Retina (tissue), 1 donor: ENCODE results near the gene VWA5B2.
A peak's percentile ranks its signal among the peaks of the same experiment; 100 is the strongest.
"Not testable (repeated sequence)": the region's sequence is repeated elsewhere in the genome, so short reads cannot be mapped to it uniquely, and the experiment has no call there.

Experiments used
- DNase-seq: peaks from one replicate; pipeline ENCODE4 v3.0.0-alpha.2; 2016

The VWA5B2 gene

GRCh38 chr3:184248454-184249411 is 19.3 kb downstream of the VWA5B2 start, which contains the start of gene ALG3:
Gene ALG3, minus strand, starts transcription at chr3:184248962. Its CDS starts 22 bp downstream, at chr3:184248940.
- DNase-seq = peak; percentile 91

- DNase-seq = peak; percentile 93
These were observed 20.2 kb downstream of the VWA5B2 start, which contains the start of gene EEF1AKMT4 for GRCh38 chr3:184249412-184250166. Gene EEF1AKMT4, plus strand, starts transcription at chr3:184249672. Its CDS starts 23 bp downstream, at chr3:184249695.

GRCh38 chr3:184250167-184250828 is 20.9 kb downstream of the VWA5B2 start:
- peak; percentile 83 for DNase-seq

- no peak for DNase-seq
These were observed 26.1 kb downstream of the VWA5B2 start for GRCh38 chr3:184255291-184256039.

- no peak for DNase-seq
These were observed 27.9 kb downstream of the VWA5B2 start for GRCh38 chr3:184257083-184257915.

GRCh38 chr3:184258926-184259325 is 29.5 kb downstream of the VWA5B2 start:
- DNase-seq = no peak

GRCh38 chr3:184259396-184259877 is 30.1 kb downstream of the VWA5B2 start:
- no peak for DNase-seq

GRCh38 chr3:184259878-184260723 is 30.7 kb downstream of the VWA5B2 start:
- peak; percentile 63 for DNase-seq

- peak; percentile 75 for DNase-seq
These were observed 31.4 kb downstream of the VWA5B2 start for GRCh38 chr3:184260724-184261269.

- no peak for DNase-seq
These were observed 32.0 kb downstream of the VWA5B2 start, which contains the start of gene CAMK2N2 for GRCh38 chr3:184261270-184261853. Gene CAMK2N2, minus strand, starts transcription at chr3:184261553. Its CDS starts 268 bp downstream, at chr3:184261285.

- peak; percentile 77 for DNase-seq
These were observed 32.7 kb downstream of the VWA5B2 start for GRCh38 chr3:184261854-184262763.

- DNase-seq = peak; percentile 31
These were observed 33.4 kb downstream of the VWA5B2 start for GRCh38 chr3:184262764-184263179.

GRCh38 chr3:184267249-184267648 is 37.9 kb downstream of the VWA5B2 start:
- not testable (repeated sequence) for DNase-seq

GRCh38 chr3:184272269-184272668 is 42.9 kb downstream of the VWA5B2 start:
- DNase-seq = no peak

GRCh38 chr3:184275381-184275701 is 46.0 kb downstream of the VWA5B2 start:
- no peak for DNase-seq

- DNase-seq = no peak
These were observed 46.9 kb downstream of the VWA5B2 start, which contains the start of gene ECE2 for GRCh38 chr3:184275961-184276910. Gene ECE2, plus strand, starts transcription at chr3:184276022. Its CDS starts 132 bp downstream, at chr3:184276154.

GRCh38 chr3:184277366-184277765 is 48.0 kb downstream of the VWA5B2 start:
- DNase-seq = no peak
